Measurements from ENCODE around the gene CILP2. TPM values are rescaled to one million over a fixed set of nuclear protein-coding genes. Genes with fewer than 3 reads are reported as not detected.

The CILP2 gene
- total RNA-seq, 2 donors from 2014 or later = 0.66 TPM; not detected in 1

DNA sequence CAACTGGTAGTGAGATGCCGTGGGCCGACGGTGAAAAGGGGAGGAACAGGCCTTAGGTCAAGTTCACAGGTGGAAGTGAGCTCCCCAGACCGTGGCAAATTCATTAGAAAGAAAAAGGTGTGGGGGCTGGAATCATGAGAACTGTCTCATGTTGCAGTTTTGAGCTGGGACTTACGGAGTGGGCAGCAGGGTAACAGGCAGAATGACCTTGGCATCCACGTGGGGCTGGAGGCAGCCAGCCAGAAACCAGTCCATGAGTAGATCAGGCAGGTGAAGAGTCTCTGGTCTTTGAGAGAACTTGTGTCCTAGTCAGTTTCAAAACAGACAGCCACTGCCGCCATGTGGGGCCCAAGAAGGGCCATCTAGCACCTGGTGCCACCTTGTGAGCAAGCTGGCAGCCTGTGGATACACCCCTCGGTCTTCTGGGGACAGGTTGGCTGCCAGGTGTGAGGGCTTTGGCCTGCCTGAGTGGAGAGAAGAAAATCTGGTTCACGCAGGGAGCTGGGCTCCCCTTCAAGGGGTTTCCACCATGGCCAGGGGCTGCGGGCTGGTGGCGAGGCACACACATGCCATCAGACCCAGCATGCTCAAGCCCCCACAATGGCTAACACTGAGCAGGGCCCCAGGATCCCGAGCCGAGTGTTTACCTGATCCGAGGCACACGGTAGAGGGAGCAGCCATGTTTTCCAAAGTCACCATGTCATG lies 46.6 kb upstream of the CILP2 start:
- intact Hi-C loops (cut with DNase I) = loop anchor here (5.0 kb wide), 1 partner anchor 124 kb away; no protein-coding TSS in a partner anchor
- H3K4me1 ChIP-seq = peaks cover 43% of the 10 kb centered on the region
- TF ChIP-seq, protein P1, sequence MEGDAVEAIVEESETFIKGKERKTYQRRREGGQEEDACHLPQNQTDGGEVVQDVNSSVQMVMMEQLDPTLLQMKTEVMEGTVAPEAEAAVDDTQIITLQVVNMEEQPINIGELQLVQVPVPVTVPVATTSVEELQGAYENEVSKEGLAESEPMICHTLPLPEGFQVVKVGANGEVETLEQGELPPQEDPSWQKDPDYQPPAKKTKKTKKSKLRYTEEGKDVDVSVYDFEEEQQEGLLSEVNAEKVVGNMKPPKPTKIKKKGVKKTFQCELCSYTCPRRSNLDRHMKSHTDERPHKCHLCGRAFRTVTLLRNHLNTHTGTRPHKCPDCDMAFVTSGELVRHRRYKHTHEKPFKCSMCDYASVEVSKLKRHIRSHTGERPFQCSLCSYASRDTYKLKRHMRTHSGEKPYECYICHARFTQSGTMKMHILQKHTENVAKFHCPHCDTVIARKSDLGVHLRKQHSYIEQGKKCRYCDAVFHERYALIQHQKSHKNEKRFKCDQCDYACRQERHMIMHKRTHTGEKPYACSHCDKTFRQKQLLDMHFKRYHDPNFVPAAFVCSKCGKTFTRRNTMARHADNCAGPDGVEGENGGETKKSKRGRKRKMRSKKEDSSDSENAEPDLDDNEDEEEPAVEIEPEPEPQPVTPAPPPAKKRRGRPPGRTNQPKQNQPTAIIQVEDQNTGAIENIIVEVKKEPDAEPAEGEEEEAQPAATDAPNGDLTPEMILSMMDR (IDR thresholded peaks at IDR 0.05) = no peak
- no peak for TF ChIP-seq POLR2A (IDR thresholded peaks at IDR 0.05)
- no peaks in the 10 kb centered on the region for H3K27me3 ChIP-seq
- H3K9me3 ChIP-seq = no peaks in the 10 kb centered on the region
- no peak overlapping the region for H3K27ac ChIP-seq
- no peak for ATAC-seq
- DNase-seq = peak in 1 of 4 donors; percentile 43
- 60 to 70% methylated on average over 8 to 15 of the region's 15 CpGs for WGBS, 2 donors
- peaks cover 5 to 21% of the 10 kb centered on the region in 2 donors for H3K36me3 ChIP-seq (replicated peaks in 1 of 2; ENCODE audit: insufficient read depth in 1 of 2, low read depth in 2 of 2)
- no peak overlapping the region for H3K4me3 ChIP-seq

- peaks cover 37% of the 10 kb centered on the region for H3K4me1 ChIP-seq
- no peak for ATAC-seq
- intact Hi-C loops (cut with DNase I) = loop anchor here (5.0 kb wide), 1 partner anchor 125 kb away; no protein-coding TSS in a partner anchor
- no peak for DNase-seq
- no peaks in the 10 kb centered on the region for H3K27me3 ChIP-seq
- TF ChIP-seq, protein P1 (IDR thresholded peaks at IDR 0.05) = no peak
- TF ChIP-seq POLR2A (IDR thresholded peaks at IDR 0.05) = no peak
- no peak overlapping the region for H3K27ac ChIP-seq
- 80 to 87% methylated on average over 15 to 21 of the region's 21 CpGs for WGBS, 2 donors
- no peak overlapping the region for H3K4me3 ChIP-seq
- H3K9me3 ChIP-seq = no peaks in the 10 kb centered on the region
- H3K36me3 ChIP-seq (replicated peaks in 1 of 2; ENCODE audit: insufficient read depth in 1 of 2, low read depth in 2 of 2) = peaks cover 5 to 22% of the 10 kb centered on the region in 2 donors
Measured at GRCh38 chr19:19492026-19492610, 45.9 kb upstream of the CILP2 start.

- H3K9me3 ChIP-seq = no peaks in the 10 kb centered on the region
- 88 to 90% methylated on average over 12 to 15 of the region's 15 CpGs for WGBS, 2 donors
- ATAC-seq (no peak), DNase-seq (no peak)
- peaks cover 5 to 25% of the 10 kb centered on the region in 2 donors for H3K36me3 ChIP-seq (replicated peaks in 1 of 2; ENCODE audit: insufficient read depth in 1 of 2, low read depth in 2 of 2)
- no peak for TF ChIP-seq POLR2A (IDR thresholded peaks at IDR 0.05)
- H3K27ac ChIP-seq = no peak overlapping the region
- no peaks in the 10 kb centered on the region for H3K27me3 ChIP-seq
- H3K4me1 ChIP-seq = peaks cover 18% of the 10 kb centered on the region
- no peak overlapping the region for H3K4me3 ChIP-seq
- intact Hi-C loops (cut with DNase I) = loop anchor here (5.0 kb wide), 1 partner anchor 127 kb away; no protein-coding TSS in a partner anchor
Measured at GRCh38 chr19:19493841-19494546, 44.1 kb upstream of the CILP2 start.

GRCh38 chr19:19495614-19496603 lies 42.2 kb upstream of the CILP2 start:
- H3K36me3 ChIP-seq (replicated peaks in 1 of 2; ENCODE audit: insufficient read depth in 1 of 2, low read depth in 2 of 2) = peaks cover 5 to 32% of the 10 kb centered on the region in 2 donors
- intact Hi-C loops (cut with DNase I) = no loop called here
- ATAC-seq (no peak), DNase-seq (no peak)
- 88 to 90% methylated on average over 13 to 30 of the region's 30 CpGs for WGBS, 2 donors
- TF ChIP-seq, protein P1 (IDR thresholded peaks at IDR 0.05) = no peak
- no peak for TF ChIP-seq POLR2A (IDR thresholded peaks at IDR 0.05)
- H3K27me3 ChIP-seq = no peaks in the 10 kb centered on the region
- no peaks in the 10 kb centered on the region for H3K9me3 ChIP-seq
- H3K4me1 ChIP-seq = no peaks in the 10 kb centered on the region
- H3K4me3 ChIP-seq = no peak overlapping the region
- H3K27ac ChIP-seq = no peak overlapping the region

All from body of pancreas (tissue), 4 donors.